Measurements from ENCODE around the gene DMTF1. TPM values are rescaled to one million over a fixed set of nuclear protein-coding genes. Genes with fewer than 3 reads are reported as not detected.

Gene DMTF1
- total and polyA plus RNA-seq, 2 of the 4 experiments (the other 2 are of a cell fraction): 59.0 to 69.0 TPM

DNA sequence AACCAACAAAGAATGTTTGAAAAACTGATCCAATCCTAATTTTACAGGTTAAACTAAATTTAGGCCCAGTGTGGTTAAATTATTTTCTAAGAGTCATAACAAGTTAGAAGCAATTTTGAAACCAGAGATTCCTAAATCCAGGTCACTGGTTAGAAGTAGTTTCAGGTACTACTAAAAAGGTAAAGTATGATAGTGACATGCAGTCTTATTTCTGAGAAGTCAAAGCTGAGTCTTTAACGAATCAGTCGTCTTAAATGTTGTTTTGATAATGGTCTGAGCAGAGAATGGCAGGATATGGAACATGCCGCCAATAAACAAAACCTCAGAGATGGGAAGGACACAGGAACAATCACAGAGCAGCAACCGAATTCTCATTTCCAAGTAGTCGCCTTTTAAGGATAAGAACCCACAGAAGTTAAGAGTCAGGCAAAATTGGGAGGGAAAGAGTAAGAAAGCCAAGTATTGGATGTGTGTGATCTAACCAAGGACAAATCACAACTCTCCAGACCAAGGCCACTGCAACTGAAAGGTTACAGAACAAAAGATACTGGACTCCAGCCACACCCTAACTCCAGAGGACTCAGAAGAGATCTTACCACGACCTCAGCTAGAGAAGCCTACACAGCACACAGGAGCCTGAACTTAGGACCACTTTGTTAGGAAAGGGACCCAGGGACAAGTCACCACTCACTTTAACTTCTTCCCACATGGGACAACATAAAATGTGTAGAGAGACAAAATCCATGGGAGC is 47.6 kb downstream of the DMTF1 start:
- no peak overlapping the region for H3K56ac ChIP-seq (ENCODE audit: extremely low read depth, insufficient read depth, low read length)
- H3K9ac ChIP-seq (ENCODE audit: low read depth, low read length): no peak overlapping the region
- H3K4me1 ChIP-seq (ENCODE audit: control insufficient read depth, insufficient read depth, low read length): no peaks in the 10 kb centered on the region
- no peak overlapping the region for H2AFZ ChIP-seq (replicated peaks; ENCODE audit: low read length, poor library complexity)
- H2BK20ac ChIP-seq (ENCODE audit: low read depth, low read length): no peak overlapping the region
- no peak overlapping the region for H3K4me3 ChIP-seq (ENCODE audit: insufficient read depth, low read depth, low read length)
- peaks cover 30% of the 10 kb centered on the region for H3K36me3 ChIP-seq (ENCODE audit: control insufficient read depth, insufficient read depth, low read length)
- no CpG with 5 or more reads among the region's 6 CpGs for WGBS, 2 experiments (ENCODE audit: extremely low coverage in 2 of 2, insufficient read length in 1 of 2)
- H3K4me2 ChIP-seq (ENCODE audit: low read depth, low read length): no peak overlapping the region
- H3K27ac ChIP-seq (ENCODE audit: insufficient read depth, low read length): no peak overlapping the region
- H2BK15ac ChIP-seq (ENCODE audit: low read depth, low read length): no peak overlapping the region
- no peak overlapping the region for H3K4ac ChIP-seq (ENCODE audit: low read depth, low read length)
- no TSS peak for BruUV-seq (replicated peaks)
- H3K23ac ChIP-seq (ENCODE audit: low read depth, low read length): no peak overlapping the region
- ATAC-seq (ENCODE audit: low read depth): no peak
- no peak for TF ChIP-seq CTCF (conservative IDR thresholded peaks at IDR 0.05; ENCODE audit: low read depth, low read length)
- H3K27me3 ChIP-seq (ENCODE audit: control insufficient read depth, insufficient read depth, low read length): no peaks in the 10 kb centered on the region
- peaks cover 4% of the 10 kb centered on the region; the same call in 1 of the 2 replicates for H4K20me1 ChIP-seq (ENCODE audit: insufficient read depth, low read length)
- no peak overlapping the region for H2AK5ac ChIP-seq (ENCODE audit: low read depth, low read length)
- no peak overlapping the region for H4K91ac ChIP-seq (ENCODE audit: insufficient read depth, low read depth, low read length)
- in situ Hi-C loops (cut with MboI; ENCODE audit: low sequenced_read_pairs): no loop called here
- no peak overlapping the region for H4K8ac ChIP-seq (ENCODE audit: low read depth in 2 of 2, low read length in 2 of 2)
- H2AK9ac ChIP-seq (replicated peaks; ENCODE audit: low read depth, low read length, poor library complexity): no peak overlapping the region
- no peak overlapping the region for H2BK120ac ChIP-seq (ENCODE audit: low read depth, low read length)
- POLR2A ChIA-PET (ENCODE audit: unreplicated experiment): no interaction called here
- peaks cover 5% of the 10 kb centered on the region; the same call in 1 of the 2 replicates for H3K9me3 ChIP-seq (ENCODE audit: control insufficient read depth, insufficient read depth, low read length)
- H2BK5ac ChIP-seq (ENCODE audit: low read depth, low read length, poor library complexity, severe bottlenecking): no peak overlapping the region
- no peaks in the 10 kb centered on the region for H3K9me1 ChIP-seq (ENCODE audit: insufficient read depth, low read length)
- H3K79me1 ChIP-seq (ENCODE audit: low read depth in 1 of 2, low read length in 2 of 2): peaks cover 17 to 45% of the 10 kb centered on the region in 2 experiments
- no peak overlapping the region for H3K18ac ChIP-seq (ENCODE audit: low read depth, low read length)
- DNase-seq: no peak
- intact Hi-C loops (cut with micrococcal nuclease): loop anchor here (10.0 kb wide), 1 partner anchor 185 kb away; no protein-coding TSS in a partner anchor
- no peak overlapping the region for H3K14ac ChIP-seq (replicated peaks; ENCODE audit: low read depth, low read length)
- dilution Hi-C loops (cut with HindIII; ENCODE audit: low sequenced_read_pairs, unreplicated experiment): no loop called here
- H4K5ac ChIP-seq (ENCODE audit: low read depth, low read length): no peak overlapping the region; the same call in 1 of the 2 replicates
- CTCF ChIA-PET: no interaction called here

Measured in IMR-90 (cell line).